Osteocyte (in vitro differentiated cells): ENCODE results near the gene DPF3. TPM values are rescaled to one million over a fixed set of nuclear protein-coding genes. Genes with fewer than 3 reads are reported as not detected.

Source experiments
- DNase-seq: peaks from one replicate; pipeline ENCODE4 v3.0.0; 2021; ENCODE audit warnings: mixed read lengths; ENCODE audit not compliant: unreplicated experiment; ENCODE audit errors: extremely low spot score
- H3K27ac Mint-ChIP-seq: one replicate; pipeline ENCODE4 v1.8.0; 2021; ENCODE audit warnings: mild to moderate bottlenecking, mixed read lengths; ENCODE audit not compliant: unreplicated experiment
- H3K27me3 Mint-ChIP-seq: one replicate; pipeline ENCODE4 v1.8.0; 2021; ENCODE audit warnings: mixed read lengths; ENCODE audit not compliant: unreplicated experiment
- H3K36me3 Mint-ChIP-seq: one replicate; pipeline ENCODE4 v1.8.0; 2021; ENCODE audit warnings: mixed read lengths; ENCODE audit not compliant: unreplicated experiment
- H3K4me1 Mint-ChIP-seq: one replicate; pipeline ENCODE4 v1.8.0; 2021; ENCODE audit warnings: mixed read lengths; ENCODE audit not compliant: unreplicated experiment
- H3K4me3 Mint-ChIP-seq: one replicate; pipeline ENCODE4 v1.8.0; 2021; ENCODE audit warnings: mild to moderate bottlenecking, moderate library complexity, mixed read lengths; ENCODE audit not compliant: unreplicated experiment
- H3K9me3 Mint-ChIP-seq: one replicate; pipeline ENCODE4 v1.8.0; 2021; ENCODE audit warnings: mixed read lengths; ENCODE audit not compliant: unreplicated experiment
- CTCF ChIP-seq: fragments of 200-600 bp; sonication (generic); IDR thresholded peaks from 2 replicates; pipeline ENCODE4 v1.5.0; 2021; ENCODE audit warnings: antibody characterized with exemption, mild to moderate bottlenecking, moderate library complexity
- total RNA-seq: library from RNA; stranded (reverse); gene quantifications from 2 replicates; pipeline ENCODE4 v1.2.1, GENCODE V29; 2021

The DPF3 gene
- total RNA-seq, 1 donor from 2014 or later, result 5.8 TPM

GRCh38 chr14:72782817-72783216 is 111.1 kb downstream of the DPF3 start:
- H3K4me3 Mint-ChIP-seq, result no peak overlapping the region
- H3K27me3 Mint-ChIP-seq, result no peaks in the 10 kb centered on the region
- no peak overlapping the region for H3K27ac Mint-ChIP-seq
- no peak for TF ChIP-seq CTCF
- H3K9me3 Mint-ChIP-seq, result no peaks in the 10 kb centered on the region
- peaks cover 35% of the 10 kb centered on the region for H3K4me1 Mint-ChIP-seq
- peak; percentile 69 for DNase-seq
- no peaks in the 10 kb centered on the region for H3K36me3 Mint-ChIP-seq

DNA sequence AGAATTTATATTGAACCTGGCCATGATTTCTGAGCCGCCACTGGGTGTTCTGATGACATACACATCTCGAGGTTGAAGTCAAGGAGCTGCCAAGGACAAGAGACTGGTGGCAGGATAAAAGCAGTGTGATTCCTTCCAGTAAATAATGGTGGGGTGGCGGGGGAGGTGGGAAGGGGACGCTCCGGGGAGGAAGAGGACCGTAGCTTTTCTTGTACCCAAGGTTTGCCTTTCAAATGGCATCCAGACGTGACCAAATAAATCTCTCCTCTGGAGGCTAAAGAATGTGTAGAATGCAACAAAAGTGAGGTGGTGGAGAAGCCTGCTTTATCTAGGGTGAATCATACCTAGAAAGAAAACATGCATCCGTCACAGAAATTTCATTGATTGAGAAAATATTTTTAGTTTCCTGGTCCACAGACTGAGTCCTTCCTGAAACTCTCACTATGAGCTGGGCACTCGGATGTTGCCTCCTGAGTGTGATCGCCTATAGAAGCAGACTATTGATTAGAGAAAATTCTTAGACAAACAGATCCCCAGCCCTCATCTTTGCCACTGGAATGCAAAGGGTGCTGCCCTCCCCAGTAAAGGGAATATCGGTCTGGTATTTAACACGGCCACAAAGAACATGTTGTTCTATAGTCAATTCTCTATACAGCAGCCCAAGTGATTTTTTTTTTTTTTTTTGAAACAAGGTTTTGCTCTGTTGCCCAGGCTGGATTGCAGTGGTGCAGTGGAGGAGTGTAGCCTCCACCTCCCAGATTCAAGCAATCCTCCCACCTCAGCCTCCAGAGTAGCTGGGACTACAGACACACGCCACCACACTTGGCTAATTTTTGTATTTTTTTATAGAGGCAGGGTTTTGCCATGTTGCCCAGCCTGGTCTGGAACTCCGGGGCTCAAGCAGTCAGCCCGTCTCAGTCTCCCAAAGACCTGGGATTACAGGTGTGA is 112.1 kb downstream of the DPF3 start:
- Mint-ChIP-seq H3K4me1 (peaks cover 35% of the 10 kb centered on the region), H3K27me3 (no peaks in the 10 kb centered on the region), H3K4me3 (no peak overlapping the region), H3K36me3 (no peaks in the 10 kb centered on the region), H3K27ac (peak overlapping the region; percentile 69), H3K9me3 (no peaks in the 10 kb centered on the region)
- peak; percentile 49 for DNase-seq
- no peak for TF ChIP-seq CTCF

DNA sequence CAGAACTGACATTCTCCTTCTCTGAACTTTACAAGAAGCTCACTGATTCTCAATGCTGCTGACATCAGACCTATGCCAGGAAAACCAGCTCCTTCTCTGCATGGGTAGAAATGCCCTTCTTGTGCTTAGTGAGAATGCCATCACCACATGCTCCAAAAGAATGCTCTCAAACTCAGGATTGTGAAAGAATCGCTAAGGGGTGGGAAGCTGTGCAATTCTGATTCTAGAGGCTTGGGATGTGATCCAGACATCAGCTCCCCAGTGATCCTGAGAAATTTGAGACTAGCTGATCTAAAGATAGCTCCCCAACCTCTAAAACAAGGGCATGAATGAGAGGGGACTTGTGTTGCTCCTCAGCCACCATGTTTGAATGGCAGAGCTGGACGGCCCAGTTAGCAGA is 113.2 kb downstream of the DPF3 start:
- DNase-seq, result peak; percentile 23
- no peak for TF ChIP-seq CTCF
- Mint-ChIP-seq H3K36me3 (no peaks in the 10 kb centered on the region), H3K27ac (no peak overlapping the region), H3K27me3 (no peaks in the 10 kb centered on the region), H3K4me3 (no peak overlapping the region), H3K9me3 (no peaks in the 10 kb centered on the region), H3K4me1 (peaks cover 35% of the 10 kb centered on the region)

DNA sequence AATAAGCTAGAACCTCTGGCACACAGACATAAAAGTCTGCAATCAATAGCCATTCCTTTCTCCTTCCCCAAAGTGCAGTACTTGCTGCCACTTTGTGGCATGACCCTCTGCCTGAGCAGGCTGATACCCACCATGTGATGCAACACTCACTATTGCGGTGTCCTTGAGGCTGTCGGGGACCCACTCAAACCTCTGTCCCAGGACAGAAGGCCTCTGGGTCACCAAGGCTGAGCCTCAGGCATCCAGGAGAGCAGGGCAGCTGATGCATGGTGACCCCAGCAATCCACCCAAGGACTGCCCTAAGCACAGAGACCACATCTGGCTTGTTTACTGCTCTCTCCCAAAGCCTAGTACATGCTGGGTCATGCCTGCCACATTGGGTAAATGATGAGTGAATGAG is 114.2 kb downstream of the DPF3 start:
- peak; percentile 25 for DNase-seq
- no peak overlapping the region for H3K4me3 Mint-ChIP-seq
- H3K36me3 Mint-ChIP-seq, result no peaks in the 10 kb centered on the region
- no peaks in the 10 kb centered on the region for H3K27me3 Mint-ChIP-seq
- TF ChIP-seq CTCF, result no peak
- no peaks in the 10 kb centered on the region for H3K9me3 Mint-ChIP-seq
- no peak overlapping the region for H3K27ac Mint-ChIP-seq
- peaks cover 35% of the 10 kb centered on the region for H3K4me1 Mint-ChIP-seq

- Mint-ChIP-seq H3K4me3 (no peak overlapping the region), H3K9me3 (no peaks in the 10 kb centered on the region), H3K27ac (no peak overlapping the region), H3K27me3 (no peaks in the 10 kb centered on the region), H3K36me3 (no peaks in the 10 kb centered on the region), H3K4me1 (peaks cover 17% of the 10 kb centered on the region)
- no peak for DNase-seq
- TF ChIP-seq CTCF, result no peak
Measured at GRCh38 chr14:72777636-72778035, 116.3 kb downstream of the DPF3 start.
